ENCODE data around the gene TMEM31.
"Not testable (repeated sequence)": the region's sequence is repeated elsewhere in the genome, so short reads cannot be mapped to it uniquely, and the experiment has no call there.

The TMEM31 gene

DNA sequence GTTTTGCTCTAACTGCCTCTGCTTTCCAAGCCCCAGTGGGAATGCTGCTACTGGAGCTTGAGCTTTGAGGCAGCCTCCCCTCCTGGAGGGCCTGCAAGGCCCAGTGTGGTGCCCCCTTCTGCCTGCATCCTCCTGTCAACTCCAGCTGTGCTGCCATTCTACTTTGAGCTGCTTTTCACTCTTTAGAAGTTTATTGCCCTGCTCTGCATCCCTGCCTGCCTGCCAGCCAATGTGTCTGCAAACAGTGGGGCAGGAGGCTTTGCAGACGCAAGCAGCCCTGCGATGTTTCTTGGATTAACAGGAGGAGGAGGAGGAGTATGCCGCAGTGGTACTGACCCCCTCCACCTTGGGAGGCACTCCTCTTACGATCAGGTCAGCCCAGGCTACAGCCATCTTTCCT, 16.4 kb downstream of the TMEM31 start:
- DNase-seq, result no peak

DNA sequence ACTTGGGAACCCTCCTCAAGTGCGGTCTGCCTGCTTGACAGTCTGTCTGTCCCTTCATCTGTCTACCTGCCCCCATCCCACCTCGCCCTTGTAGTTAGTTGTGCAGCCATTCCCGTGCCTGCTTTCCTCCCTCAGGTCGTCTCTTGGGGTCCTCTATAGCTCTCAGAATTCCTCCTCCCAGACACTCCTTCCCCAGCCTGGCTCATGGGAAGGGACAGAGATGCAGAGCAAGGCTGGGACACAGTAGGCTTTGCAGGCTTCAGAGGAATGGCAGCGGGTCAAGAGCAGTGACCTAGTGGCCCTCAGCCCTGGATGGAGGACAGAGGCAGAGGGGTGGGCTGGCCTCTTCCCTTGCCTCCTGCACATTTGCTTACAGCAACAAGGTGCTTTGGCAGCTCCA, 18.3 kb downstream of the TMEM31 start:
- no peak for DNase-seq

DNA sequence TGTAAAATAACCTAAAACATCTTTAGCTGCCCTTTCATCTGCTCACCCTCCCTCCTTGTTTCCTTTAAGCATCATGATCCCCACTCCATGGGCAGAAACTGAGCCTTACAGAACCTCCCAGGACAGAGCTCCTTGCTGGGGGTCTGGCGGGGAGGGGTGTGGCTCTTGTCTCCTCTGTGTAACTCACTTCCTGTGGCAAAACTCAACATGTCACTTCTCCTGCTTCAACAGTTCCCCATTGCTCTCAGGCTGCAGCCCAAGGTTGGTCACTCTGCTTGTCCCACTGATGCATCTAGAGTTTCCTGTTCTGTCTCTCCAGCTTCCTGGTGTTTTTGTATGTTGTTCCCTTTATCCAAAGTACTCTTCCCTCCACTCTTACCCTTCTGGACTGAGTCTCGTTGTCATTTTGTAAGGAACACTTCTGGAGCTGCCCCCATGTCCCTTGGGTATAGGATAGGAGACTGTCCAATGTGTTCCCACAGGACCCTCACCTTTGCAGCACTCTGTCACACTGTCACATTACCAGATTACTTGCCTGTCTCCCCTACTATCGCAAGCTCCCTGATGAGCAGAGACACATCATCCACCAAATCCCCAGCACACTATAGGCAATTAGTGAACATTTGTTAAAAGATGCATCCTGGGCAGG, 19.6 kb downstream of the TMEM31 start:
- no peak for DNase-seq

DNA sequence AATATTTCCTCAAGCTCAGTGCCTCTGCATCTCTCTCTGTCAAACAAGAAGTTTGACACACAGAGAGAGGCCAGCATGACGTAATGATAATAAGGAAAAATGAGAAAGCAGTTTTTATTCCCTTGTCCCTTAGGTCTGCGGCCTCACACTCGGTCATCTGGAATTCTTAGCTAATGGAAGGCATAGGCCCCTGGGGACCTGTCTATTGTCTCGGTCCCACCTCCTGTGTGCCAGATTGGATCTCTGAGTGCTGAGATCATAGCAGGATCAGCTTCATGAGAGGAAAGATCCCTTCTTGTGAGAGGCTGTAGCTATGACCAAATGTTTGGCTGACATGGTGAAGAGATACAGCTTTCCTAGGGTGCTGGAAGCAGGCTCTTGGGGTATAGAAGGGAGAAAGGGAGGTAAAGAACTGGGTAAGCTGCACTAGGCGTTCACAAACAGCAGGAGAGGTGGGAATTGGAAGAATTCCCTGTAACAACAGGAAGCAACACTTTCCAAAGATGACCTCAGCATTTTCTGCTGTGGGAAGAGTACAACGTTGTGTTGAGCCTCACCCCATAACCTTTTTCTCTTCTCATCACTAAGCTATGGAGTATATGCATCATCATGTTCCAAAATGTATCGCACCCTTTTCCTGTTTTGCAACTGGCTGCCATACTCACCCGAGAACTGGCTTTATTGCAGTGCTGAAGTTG, 20.2 kb downstream of the TMEM31 start:
- DNase-seq, result no peak

DNA sequence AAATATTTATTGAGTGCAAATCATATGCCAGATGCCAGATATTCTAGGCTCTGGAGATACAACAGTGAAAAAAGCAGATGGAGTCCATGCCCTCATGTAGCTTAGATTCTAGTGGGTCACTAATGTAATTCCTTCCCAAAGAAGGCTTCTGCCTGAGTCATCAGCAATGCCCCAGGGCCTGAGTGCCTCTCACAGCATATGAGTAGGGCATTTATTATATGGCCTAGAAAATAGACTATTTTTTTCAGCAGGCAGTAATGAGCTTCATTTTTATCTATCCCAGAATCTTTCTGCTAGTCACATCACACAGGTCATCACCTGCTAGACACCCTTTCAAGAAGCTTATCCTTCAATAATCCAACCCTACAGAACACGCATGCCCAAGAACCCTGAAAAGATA, 22.3 kb downstream of the TMEM31 start:
- DNase-seq, result no peak

DNA sequence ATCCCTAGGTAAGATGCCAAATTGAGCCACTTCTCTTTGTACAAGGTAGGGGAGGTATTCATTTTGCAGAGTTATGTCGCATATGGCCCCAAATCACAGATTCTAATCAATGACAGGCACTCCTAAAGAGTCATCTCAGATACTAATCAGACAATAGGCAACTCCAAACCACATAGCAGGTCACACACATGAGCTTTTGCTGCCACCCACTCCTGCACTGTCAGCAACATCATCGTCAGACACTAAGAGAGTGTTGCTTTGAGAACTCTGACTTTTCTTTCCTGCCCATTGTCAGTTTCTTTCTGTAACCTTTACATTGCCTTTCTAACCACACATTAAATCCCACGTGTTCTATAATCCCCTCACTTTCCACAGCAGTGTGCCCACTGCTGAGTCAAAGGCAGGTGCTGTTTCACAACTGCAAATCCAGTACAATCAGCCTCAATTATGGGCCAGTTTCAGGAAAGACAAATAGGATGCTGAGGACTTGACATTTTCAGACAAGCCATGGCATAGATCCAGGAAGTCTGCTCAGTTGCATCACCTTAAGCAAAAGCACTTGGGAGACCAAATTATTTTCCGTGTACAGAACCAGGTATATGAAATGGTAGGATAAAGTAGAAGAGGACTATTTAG, 23.5 kb downstream of the TMEM31 start:
- no peak for DNase-seq

DNA sequence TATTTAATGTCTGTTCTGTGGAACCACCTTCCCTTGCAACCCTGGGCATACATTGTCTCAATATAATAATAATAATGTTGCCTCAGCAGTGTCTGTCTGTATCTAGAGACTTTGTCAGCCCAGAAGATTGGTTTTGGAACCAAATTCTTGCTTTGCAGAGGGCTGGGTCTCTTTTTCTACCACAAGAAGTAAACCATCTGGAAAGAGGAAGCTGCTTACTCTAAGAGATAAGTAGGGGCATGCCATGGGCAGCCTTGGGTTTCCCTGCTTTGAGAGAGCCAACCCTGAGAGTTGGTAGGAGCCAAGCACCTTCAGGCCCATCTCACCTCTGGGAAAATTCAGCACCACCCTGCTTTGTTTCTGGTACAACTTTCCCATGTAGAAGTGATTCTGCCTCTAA, 27.0 kb downstream of the TMEM31 start:
- DNase-seq, result no peak

DNA sequence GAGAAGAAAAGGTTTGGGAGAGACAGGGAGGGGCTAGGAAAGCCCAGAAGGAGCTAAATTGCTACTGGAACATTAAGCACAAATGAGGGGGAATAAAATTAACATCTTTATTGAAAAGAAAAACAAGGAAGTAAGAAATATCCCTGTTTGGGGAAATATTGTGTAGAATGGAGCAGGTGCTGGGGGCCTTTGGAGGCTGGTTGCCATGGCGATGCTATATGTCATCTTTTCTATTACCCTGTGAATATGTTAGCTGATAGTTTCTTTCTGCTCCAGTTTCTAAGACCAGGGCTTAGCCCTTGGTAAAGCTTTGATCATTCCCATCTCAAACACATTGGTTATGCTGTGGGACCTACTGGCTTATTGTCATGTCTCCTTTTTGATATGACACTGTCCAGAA, 28.7 kb downstream of the TMEM31 start:
- no peak for DNase-seq

DNA sequence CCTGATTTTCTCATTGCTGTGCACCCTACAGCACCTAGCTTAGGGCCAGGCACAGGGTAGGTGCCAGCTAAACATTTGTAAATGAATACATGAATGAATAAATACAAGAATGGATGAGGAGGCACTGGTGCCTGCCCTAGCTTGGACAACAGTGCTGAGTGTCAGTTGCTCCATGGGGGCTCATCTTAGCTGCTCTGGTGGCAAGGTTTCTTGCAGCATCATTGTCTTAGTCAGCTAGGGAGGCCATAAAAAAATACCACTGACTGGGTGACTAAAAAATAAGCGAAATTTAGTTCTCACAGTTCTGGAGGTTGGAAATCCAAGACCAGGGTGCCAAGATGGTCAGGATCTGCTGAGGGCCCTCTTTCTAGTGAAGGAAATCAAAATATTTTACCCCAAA, 31.2 kb downstream of the TMEM31 start:
- no peak for DNase-seq

DNA sequence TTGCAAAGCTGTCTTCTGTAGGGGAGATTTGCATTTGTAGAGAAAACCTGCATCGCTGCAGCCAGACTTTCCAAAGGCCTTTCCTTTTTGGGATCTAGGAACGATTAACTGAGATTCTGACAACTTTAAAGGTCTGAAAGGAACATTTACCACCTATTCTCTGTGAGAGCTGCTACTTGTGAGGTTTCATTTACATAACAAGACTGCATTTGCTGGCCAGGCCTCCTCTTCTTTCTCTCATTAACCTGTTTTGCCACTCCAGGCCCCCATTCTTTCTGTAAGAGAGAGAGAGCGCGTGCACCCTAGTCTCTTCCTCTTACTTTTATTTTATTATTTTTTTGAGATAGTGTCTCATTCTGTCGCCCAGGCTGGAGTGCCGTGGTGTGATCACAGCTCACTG, 31.6 kb downstream of the TMEM31 start:
- no peak for DNase-seq

DNA sequence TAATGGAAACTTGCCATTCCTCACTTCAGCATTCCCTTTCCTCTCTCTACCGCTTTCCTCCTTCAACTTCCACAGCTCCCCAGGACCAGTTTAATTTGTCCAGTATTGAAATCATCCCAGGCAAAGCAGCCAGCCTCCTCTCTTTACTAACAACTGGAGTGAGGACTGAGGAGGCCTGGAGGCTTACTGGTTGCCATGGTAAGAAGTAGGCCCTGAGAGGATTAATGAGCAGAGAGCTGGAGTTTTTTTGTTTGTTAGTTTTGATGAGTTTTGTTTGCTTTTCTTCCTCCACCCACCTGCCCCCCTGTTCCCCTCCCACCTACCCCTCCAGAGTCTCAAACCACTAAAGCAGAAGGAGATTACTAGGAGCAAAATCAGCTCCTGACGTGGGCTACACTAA, 36.5 kb downstream of the TMEM31 start:
- no peak for DNase-seq

DNA sequence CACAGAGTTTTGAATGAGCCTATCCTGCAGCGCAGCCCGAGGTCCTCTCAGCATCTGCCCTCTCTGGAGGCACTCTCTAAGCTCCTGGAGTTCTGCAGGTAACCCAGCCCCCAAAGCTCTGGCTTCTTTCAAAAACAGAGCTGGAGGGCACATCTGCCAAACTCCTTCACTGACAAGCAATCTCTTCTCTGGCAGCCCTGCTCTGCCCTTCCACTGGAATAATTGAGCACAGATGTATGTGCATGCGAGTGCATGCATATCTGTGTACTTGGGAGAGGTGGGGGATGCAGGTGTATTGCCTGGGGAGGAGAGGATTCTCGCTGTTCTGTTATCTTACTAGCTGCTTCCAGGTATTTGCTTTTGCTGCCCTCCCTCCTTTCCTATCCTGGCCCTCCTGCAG, 43.7 kb downstream of the TMEM31 start:
- DNase-seq, result no peak

DNA sequence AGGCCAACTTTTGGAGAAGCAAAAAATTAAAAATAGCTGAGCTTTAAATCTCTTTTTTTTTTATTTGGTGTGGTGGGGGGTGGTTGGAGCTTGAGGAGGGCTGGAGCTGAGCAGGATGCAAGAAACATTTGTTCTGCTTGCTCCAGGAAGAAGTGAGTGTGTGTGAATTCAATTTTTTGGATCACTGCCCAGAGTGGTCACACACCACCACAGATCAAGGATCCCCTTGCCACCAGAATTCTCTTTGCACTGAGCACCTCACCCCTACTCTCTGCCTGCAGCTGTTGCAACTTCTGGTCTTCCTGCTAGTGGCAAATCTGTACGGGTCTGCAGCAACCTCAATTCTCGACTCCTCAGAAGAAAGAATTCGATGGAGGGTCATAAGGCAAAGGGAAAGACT, 46.0 kb downstream of the TMEM31 start:
- no peak for DNase-seq

DNA sequence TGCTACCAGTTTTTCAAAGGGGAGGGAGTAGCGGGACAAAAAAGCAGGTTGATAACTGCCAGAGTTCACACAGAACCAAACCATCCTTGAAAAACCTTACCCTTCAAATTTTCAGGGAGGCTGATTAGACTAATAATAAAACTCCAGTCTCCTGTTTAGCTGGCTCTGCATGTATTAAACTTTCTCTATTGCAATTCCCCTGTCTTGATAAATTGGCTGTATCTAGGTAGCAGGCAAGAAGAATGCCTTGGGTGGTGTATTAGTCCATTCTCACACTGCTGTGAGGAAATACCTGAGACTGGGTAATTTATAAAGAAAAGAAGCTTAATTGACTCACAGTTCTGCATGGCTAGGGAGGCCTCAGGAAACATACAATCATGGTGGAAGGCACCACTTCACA, 47.8 kb downstream of the TMEM31 start:
- no peak for DNase-seq

DNA sequence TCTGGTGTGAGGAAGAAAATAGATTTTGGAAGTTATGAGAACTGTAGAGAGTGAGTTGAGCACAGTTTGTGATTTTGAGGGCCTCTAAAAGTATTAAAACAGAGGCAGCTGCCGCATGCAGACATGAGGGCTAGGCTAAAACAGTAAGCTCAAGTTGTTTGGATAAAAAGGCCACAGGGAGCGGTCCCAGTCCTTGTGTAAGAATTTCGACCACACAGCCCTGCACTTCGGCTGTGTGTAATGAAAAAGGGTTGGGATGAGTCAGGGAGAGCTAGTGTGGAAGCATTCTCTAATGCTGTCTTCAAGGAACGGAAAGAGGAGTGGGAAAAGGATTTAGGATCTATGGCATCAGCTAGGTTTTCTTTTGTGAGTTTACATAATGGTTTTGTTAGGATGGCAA, 52.8 kb downstream of the TMEM31 start:
- DNase-seq, result not testable (repeated sequence)

Data from CD4-positive, alpha-beta T cell treated with Interleukin-1 beta for 1 hour (primary cell).